SK-N-SH (cell line): ENCODE data around the gene MAST2. TPM values are rescaled to one million over a fixed set of nuclear protein-coding genes. Genes with fewer than 3 reads are reported as not detected.
"Not testable (repeated sequence)": the region's sequence is repeated elsewhere in the genome, so short reads cannot be mapped to it uniquely, and the experiment has no call there.

Experiments
- CTCF ChIA-PET: fragments of 300-600, 350-600 bp; formaldehyde crosslinking; extraction: SDS; loops from one replicate; lab custom pipeline; 2021; lab: Yijun Ruan, JAX
- POLR2A ChIA-PET: fragments of 350-600 bp; sonication (Branson Sonifier 250); formaldehyde crosslinking; extraction: SDS; loops from one replicate; lab custom pipeline; 2020; ENCODE audit warnings: antibody characterized with exemption, inconsistent platforms; lab: Yijun Ruan, JAX
- DNase-seq: peaks from one replicate; pipeline ENCODE4 v3.0.0; 2012
- H2AFZ ChIP-seq: fragments of 200-600 bp; sonication (generic); 2 replicates; pipeline ENCODE4 v1.8.1; 2016; ENCODE audit warnings: antibody characterized with exemption, mild to moderate bottlenecking, low read depth
- H3F3A ChIP-seq: fragments of 200-600 bp; sonication (generic); replicated peaks from 2 replicates; pipeline ENCODE3; 2016; ENCODE audit warnings: antibody characterized with exemption, mild to moderate bottlenecking; ENCODE audit not compliant: insufficient read depth
- H3K27ac ChIP-seq, 2 experiments: fragments of 200-500 bp in 1 of 2; fragments of 200-600 bp in 1 of 2; sonication (Bioruptor generic) in 1 of 2; sonication (generic), shearing (Covaris generic) in 1 of 2; 2 replicates each; pipeline versions ENCODE4 v1.5.1 to v1.6.1; 2014 to 2016; ENCODE audit warnings: low read depth in 2 of 2, inconsistent platforms in 1 of 2, low read length in 1 of 2, mild to moderate bottlenecking in 1 of 2, mixed read lengths in 1 of 2
- H3K27me3 ChIP-seq: fragments of 200-600 bp; sonication (generic), shearing (Covaris generic); 2 replicates; pipeline ENCODE4 v1.6.1; 2016; ENCODE audit warnings: mixed run types; ENCODE audit not compliant: insufficient read depth
- H3K36me3 ChIP-seq, 2 experiments: fragments of 200-500 bp in 1 of 2; fragments of 200-600 bp in 1 of 2; sonication (Bioruptor generic) in 1 of 2; sonication (generic) in 1 of 2; replicated peaks in 1 of 2; 2 replicates each; pipeline versions ENCODE3 to v1.5.1; 2014 to 2016; ENCODE audit warnings: low read length in 1 of 2, mild to moderate bottlenecking in 1 of 2; ENCODE audit not compliant: insufficient read depth in 2 of 2, control insufficient read depth in 1 of 2
- H3K4me1 ChIP-seq, 2 experiments: fragments of 200-500 bp in 1 of 2; fragments of 200-600 bp in 1 of 2; sonication (Bioruptor generic) in 1 of 2; sonication (generic), shearing (Covaris generic) in 1 of 2; 2 replicates each; pipeline versions ENCODE4 v1.5.1 to v1.6.1; 2014 to 2016; ENCODE audit warnings: low read depth in 1 of 2, low read length in 1 of 2, mixed run types in 1 of 2; ENCODE audit not compliant: insufficient read depth in 2 of 2, control insufficient read depth in 1 of 2
- H3K4me2 ChIP-seq: fragments of 200-600 bp; sonication (generic), shearing (Covaris generic); 2 replicates; pipeline ENCODE4 v1.6.1; 2017; ENCODE audit warnings: mixed run types
- H3K4me3 ChIP-seq, 2 experiments: fragments of 200-500 bp in 1 of 2; fragments of 200-600 bp in 1 of 2; sonication (Bioruptor generic) in 1 of 2; sonication (generic), shearing (Covaris generic) in 1 of 2; 2 replicates each; pipeline versions ENCODE4 v1.5.1 to v1.8.1; 2014 to 2016; ENCODE audit warnings: low read depth in 2 of 2, inconsistent platforms in 1 of 2, low read length in 1 of 2, mild to moderate bottlenecking in 1 of 2, mixed read lengths in 1 of 2, moderate library complexity in 1 of 2
- H3K79me2 ChIP-seq: fragments of 200-600 bp; sonication (generic); 2 replicates; pipeline ENCODE4 v1.8.1; 2017; ENCODE audit warnings: mild to moderate bottlenecking; ENCODE audit not compliant: insufficient read depth
- H3K9ac ChIP-seq: fragments of 200-600 bp; sonication (generic); 2 replicates; pipeline ENCODE4 v1.6.1; 2017; ENCODE audit warnings: mixed run types
- H3K9me2 ChIP-seq: fragments of 200-600 bp; sonication (generic); 2 replicates; pipeline ENCODE4 v1.6.1; 2017; ENCODE audit warnings: mixed run types
- H3K9me3 ChIP-seq: fragments of 200-600 bp; sonication (generic); 2 replicates; pipeline ENCODE4 v1.6.1; 2017; ENCODE audit warnings: mixed run types, mild to moderate bottlenecking, moderate library complexity
- H4K20me1 ChIP-seq: fragments of 200-600 bp; sonication (generic); 2 replicates; pipeline ENCODE4 v1.6.1; 2017; ENCODE audit warnings: mild to moderate bottlenecking, mixed run types; ENCODE audit not compliant: insufficient read depth
- NFIC ChIP-seq: IDR thresholded peaks from 2 replicates; pipeline ENCODE4 v1.4.0; 2012; ENCODE audit warnings: borderline replicate concordance
- RAD21 ChIP-seq: IDR thresholded peaks from 2 replicates; pipeline ENCODE4 v1.6.1; 2012; ENCODE audit warnings: mild to moderate bottlenecking, low read length
- TEAD4 ChIP-seq: IDR thresholded peaks from 2 replicates; pipeline ENCODE4 v1.4.0; 2012; ENCODE audit warnings: mild to moderate bottlenecking, borderline replicate concordance; ENCODE audit not compliant: insufficient read depth
- YY1 ChIP-seq: IDR thresholded peaks from 2 replicates; pipeline ENCODE4 v1.4.0; 2012; ENCODE audit warnings: low read depth, mild to moderate bottlenecking
- WGBS: methylation state at CpG from one replicate; pipeline ENCODE4 v1.1.6; 2017; ENCODE audit warnings: low lambda C conversion rate; 5-methylcytosine and 5-hydroxymethylcytosine counted together
- polyA plus RNA-seq, 3 experiments: library from polyadenylated mRNA; depleted of rRNA; stranded (reverse); fragments of >200 nt; gene quantifications; 2 replicates each; pipeline ENCODE4 v1.2.3, GENCODE V29; 2012
- TF ChIP-seq, protein P1 (sequence below): fragments of 200-600 bp; sonication (generic); IDR thresholded peaks from 2 replicates; pipeline ENCODE4 v1.6.1; 2017; ENCODE audit warnings: antibody characterized with exemption, mild to moderate bottlenecking, moderate library complexity
- TF ChIP-seq, protein P2 (sequence below): IDR thresholded peaks from 2 replicates; pipeline ENCODE4; 2012
- TF ChIP-seq, protein P3 (sequence below): IDR thresholded peaks from 2 replicates; pipeline ENCODE4 v1.4.0; 2012; ENCODE audit warnings: low read depth

The MAST2 gene
- polyA plus RNA-seq, 1 of the 3 experiments (the other 2 are of a cell fraction): 53.4 TPM

DNA sequence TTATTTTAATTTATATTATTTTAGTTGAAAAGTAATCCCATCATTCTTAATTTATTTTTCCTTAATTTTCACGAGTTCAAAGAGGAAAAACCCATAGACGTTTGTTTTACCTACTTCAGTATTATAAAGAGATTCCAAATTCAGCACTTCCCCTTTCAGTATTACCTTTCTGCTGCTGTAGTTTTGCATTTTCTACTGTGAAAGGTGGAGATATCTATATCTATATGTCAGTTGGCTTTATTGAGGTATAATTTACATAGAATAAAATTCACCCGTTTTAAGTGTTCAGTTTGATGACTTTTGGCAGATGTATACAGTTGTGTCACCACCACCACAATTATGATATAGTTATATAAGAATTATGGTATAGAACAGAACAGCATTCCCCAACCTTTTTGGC lies 33.0 kb downstream of the MAST2 start (continued):
- no peak for TF ChIP-seq NFIC

DNA sequence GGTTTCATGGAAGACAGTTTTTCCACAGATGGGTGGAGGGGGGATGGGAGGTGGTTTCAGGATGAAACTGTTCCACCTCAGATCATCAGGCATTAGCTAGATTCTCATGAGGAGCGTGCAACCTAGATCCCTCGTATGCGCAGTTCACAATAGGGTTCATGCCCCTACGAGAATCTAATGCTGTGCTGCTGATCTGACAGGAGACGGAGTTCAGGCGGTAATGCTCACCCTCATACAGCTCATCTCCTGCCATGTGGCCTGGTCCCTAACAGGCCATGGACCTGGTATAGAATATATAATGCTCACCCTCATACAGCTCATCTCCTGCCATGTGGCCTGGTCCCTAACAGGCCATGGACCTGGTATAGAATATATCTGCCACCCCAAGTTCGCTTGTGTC lies 33.4 kb downstream of the MAST2 start:
- POLR2A ChIA-PET, H4K20me1 ChIP-seq, H3K27ac ChIP-seq, H3K4me3 ChIP-seq, H2AFZ ChIP-seq, H3K27me3 ChIP-seq, CTCF ChIA-PET, H3K4me2 ChIP-seq, DNase-seq, H3K9me2 ChIP-seq, H3K4me1 ChIP-seq, H3K9me3 ChIP-seq, H3K9ac ChIP-seq: not testable (repeated sequence)
- WGBS: 100% methylated on average over 6 of the region's 7 CpGs
- Histone ChIP-seq H3K36me3 (peaks cover 3 to 27% of the 10 kb centered on the region in 2 experiments), H3K79me2 (peaks cover 23% of the 10 kb centered on the region; the same call in 1 of the 2 replicates), H3F3A (peaks cover 15% of the 10 kb centered on the region)

DNA sequence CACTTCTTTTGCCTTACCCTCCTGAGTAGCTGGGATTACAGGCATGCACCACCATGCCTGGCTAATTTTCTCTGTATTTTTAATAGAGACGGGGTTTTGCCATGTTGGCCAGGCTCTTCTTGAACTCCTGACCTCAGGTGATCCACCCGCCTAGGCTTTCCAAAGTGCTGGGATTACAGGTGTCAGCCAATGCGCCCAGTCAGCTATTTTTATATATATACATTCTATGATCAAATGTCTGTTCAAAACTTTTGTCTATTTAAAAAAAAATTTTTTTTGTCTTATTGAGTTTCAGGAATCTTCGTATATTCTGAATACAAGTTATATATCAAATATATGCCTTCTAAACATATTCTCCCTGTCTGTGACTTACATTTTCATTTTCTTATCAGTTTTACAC lies 34.9 kb downstream of the MAST2 start:
- H3K9me2 ChIP-seq, CTCF ChIA-PET, H3K4me1 ChIP-seq, H2AFZ ChIP-seq, H3K27me3 ChIP-seq, H3K4me3 ChIP-seq, H3K27ac ChIP-seq, H3K4me2 ChIP-seq, H4K20me1 ChIP-seq, H3K9ac ChIP-seq, DNase-seq, POLR2A ChIA-PET, H3K9me3 ChIP-seq: not testable (repeated sequence)
- 95% methylated on average over 4 of the region's 4 CpGs for WGBS
- Histone ChIP-seq H3K36me3 (peaks cover 3 to 19% of the 10 kb centered on the region in 2 experiments), H3K79me2 (peaks cover 26% of the 10 kb centered on the region; the same call in 1 of the 2 replicates), H3F3A (peaks cover 12% of the 10 kb centered on the region)

DNA sequence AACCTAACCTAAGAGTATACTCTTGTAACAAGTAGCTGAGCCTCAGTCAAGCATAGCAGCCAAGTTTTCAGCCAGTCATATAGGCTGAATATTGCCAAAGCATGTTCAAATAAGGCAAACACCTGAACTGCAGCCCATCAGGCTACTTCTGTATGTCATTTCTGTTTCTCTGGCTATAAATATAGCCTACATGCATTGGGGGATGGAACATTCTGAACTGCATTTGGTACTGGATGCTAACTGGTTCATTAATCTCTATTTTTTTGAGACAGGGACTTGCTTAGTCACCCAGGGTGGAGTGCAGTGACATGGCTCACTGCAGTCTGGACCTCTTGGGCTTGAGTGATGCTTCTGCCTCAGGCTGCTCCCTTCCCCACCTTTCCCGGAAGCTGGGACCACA lies 37.3 kb downstream of the MAST2 start:
- Histone ChIP-seq H2AFZ (no peak overlapping the region), H3K4me3 (no peak overlapping the region), H3K4me1 (peaks cover 2 to 8% of the 10 kb centered on the region in 2 experiments; a peak in 1 of 4 replicates), H3K27me3 (no peaks in the 10 kb centered on the region), H3K27ac (no peak overlapping the region), H3K9ac (no peak overlapping the region), H3K9me2 (no peaks in the 10 kb centered on the region), H3K9me3 (no peaks in the 10 kb centered on the region), H4K20me1 (no peaks in the 10 kb centered on the region), H3K4me2 (no peak overlapping the region; the same call in 1 of the 2 replicates), H3K79me2 (peaks cover 45% of the 10 kb centered on the region; the same call in 1 of the 2 replicates), H3K36me3 (peaks cover 0 to 2% of the 10 kb centered on the region in 2 experiments), H3F3A (peaks cover 8% of the 10 kb centered on the region)
- CTCF ChIA-PET: no interaction called here
- POLR2A ChIA-PET: no interaction called here
- 75% methylated on average over 1 of the region's 1 CpG for WGBS
- TF ChIP-seq YY1 (no peak), TEAD4 (no peak), RAD21 (no peak)
- TF ChIP-seq, protein P1, sequence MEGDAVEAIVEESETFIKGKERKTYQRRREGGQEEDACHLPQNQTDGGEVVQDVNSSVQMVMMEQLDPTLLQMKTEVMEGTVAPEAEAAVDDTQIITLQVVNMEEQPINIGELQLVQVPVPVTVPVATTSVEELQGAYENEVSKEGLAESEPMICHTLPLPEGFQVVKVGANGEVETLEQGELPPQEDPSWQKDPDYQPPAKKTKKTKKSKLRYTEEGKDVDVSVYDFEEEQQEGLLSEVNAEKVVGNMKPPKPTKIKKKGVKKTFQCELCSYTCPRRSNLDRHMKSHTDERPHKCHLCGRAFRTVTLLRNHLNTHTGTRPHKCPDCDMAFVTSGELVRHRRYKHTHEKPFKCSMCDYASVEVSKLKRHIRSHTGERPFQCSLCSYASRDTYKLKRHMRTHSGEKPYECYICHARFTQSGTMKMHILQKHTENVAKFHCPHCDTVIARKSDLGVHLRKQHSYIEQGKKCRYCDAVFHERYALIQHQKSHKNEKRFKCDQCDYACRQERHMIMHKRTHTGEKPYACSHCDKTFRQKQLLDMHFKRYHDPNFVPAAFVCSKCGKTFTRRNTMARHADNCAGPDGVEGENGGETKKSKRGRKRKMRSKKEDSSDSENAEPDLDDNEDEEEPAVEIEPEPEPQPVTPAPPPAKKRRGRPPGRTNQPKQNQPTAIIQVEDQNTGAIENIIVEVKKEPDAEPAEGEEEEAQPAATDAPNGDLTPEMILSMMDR: no peak
- TF ChIP-seq, protein P2, sequence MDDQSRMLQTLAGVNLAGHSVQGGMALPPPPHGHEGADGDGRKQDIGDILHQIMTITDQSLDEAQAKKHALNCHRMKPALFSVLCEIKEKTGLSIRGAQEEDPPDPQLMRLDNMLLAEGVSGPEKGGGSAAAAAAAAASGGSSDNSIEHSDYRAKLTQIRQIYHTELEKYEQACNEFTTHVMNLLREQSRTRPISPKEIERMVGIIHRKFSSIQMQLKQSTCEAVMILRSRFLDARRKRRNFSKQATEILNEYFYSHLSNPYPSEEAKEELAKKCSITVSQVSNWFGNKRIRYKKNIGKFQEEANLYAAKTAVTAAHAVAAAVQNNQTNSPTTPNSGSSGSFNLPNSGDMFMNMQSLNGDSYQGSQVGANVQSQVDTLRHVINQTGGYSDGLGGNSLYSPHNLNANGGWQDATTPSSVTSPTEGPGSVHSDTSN: peak; percentile 23; the same call in 1 of the 2 replicates
- TF ChIP-seq, protein P3, sequence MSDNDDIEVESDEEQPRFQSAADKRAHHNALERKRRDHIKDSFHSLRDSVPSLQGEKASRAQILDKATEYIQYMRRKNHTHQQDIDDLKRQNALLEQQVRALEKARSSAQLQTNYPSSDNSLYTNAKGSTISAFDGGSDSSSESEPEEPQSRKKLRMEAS: no peak
- DNase-seq: no peak
